Activated CD4-positive, alpha-beta T cell treated with anti-CD3 and anti-CD28 coated beads for 48 hours (primary cell): ENCODE measurements around the gene KSR1.
A peak's percentile ranks its signal among the peaks of the same experiment; 100 is the strongest.

Source experiments
- DNase-seq: peaks from one replicate; pipeline ENCODE4 v3.0.0-alpha.2; 2020

Gene KSR1

DNA sequence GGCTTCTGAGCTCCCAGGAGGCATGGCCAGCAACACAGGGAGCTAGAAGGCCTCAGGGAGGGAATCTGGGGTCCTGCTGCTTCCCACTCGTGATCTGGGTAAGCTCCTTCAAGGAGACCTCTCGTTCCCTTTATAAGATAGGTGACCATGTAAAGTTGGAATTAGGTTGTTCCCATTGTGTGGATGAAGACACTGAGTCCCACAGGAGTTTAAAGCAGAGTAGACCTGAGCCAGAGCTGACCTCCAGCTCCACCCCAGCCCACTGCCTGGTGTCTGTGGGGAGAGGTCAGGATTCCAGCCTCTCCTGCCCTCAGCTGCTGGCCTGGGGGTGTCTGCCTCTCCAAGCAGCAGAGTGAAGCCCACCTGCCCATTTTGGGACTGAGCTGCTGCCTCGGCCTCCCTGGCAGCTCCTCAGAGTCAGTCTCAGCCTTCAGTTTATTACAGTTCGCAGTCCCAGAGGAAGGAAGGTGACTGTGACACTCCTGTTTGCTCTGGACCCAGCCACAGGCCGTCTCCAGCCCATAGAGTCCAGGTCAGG, 141.6 kb downstream of the KSR1 start:
- no peak for DNase-seq

DNA sequence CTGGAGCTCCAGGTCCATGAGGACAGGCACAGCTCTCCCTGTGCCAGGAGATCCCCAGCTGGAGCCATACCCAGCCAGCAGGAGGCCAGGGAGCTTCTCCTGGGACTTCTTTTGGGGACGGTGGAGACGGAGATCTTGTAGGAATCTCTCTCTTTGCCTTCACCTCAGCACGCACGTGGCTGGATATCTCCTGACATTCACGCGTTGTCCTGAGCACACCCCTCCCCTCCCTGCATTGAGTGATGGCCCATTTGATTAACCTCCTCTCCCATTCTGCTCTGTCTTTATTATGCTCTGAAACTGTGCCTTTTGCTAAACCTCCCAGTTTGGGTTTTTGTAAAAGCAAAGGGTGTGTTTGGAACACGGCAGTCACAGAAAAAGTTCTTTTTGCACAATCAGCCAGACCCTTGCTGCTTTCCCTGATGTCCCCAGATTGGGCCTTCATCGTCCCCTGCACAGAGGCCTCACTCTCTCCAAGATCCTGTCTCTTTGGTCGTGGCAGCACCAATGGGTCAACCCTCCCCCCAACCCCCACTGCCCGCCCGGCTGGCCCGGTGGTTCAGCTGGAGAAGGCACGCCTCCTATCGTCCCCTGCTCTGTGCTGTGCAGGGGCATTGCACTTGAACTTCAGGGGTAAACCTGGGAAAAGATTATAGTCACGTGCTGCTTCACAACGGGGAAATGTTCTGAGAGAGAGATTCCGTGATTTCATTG, 142.2 kb downstream of the KSR1 start:
- DNase-seq, result no peak

DNA sequence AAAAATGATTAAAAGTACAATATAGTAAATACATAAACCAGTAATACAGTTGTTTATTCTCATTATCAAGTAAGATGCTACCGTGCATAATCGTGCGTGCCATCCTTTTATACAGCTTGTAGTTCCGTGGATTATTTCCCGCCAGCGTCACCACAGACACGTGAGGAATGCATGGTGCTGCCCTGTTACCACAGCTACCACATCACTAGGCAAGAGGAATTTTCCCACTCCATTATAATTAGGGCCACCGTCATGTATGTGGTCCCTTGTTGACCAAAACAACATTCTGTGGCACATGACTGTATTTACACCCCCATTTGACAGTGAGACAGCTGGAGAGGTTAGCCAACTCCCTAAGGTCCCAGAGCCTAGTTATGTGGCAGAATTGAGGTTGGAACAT, 144.2 kb downstream of the KSR1 start:
- no peak for DNase-seq

DNA sequence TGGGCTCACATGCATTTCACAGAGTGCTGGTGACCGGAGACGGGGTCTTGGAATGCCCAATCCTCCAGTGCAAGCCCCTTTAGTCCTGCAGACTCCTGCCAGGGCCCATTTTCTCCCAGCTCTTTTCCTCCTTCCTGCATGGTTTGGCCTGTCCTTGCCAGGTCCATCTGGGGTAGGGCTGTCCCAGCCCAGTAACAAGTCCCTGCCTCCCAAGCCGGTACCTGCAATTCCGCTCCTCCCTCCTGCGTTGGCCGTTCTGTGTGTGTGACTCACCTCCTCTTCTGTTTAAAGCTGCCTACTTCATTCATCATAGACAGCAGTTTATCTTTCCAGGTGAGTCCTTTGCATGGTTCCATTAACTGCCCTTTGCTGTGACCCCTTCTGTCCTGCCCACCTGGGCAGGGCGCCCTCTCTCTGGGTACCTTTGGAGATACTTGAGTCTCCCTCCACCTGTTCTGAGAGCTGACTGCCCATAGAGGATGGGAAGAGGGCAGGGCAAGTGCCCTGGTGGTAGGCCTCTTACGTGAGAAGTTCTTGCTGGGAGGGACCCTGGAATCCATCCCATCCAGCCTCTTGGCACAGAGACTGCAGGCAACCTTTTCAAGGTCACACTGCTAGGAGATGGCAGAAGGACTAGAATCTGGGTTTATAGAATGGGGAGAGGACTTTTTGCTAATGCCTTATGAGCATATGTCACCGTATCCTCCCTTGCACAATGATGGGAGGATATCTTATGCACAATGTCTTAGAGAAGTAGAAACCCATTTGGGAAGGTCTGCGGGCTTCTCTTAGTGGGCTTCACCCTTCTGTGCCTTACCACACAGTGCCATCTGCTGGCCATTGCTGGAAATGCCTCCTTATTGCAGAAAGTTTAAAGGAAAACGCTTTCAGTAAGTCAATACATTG, 145.1 kb downstream of the KSR1 start:
- peak; percentile 88 for DNase-seq

DNA sequence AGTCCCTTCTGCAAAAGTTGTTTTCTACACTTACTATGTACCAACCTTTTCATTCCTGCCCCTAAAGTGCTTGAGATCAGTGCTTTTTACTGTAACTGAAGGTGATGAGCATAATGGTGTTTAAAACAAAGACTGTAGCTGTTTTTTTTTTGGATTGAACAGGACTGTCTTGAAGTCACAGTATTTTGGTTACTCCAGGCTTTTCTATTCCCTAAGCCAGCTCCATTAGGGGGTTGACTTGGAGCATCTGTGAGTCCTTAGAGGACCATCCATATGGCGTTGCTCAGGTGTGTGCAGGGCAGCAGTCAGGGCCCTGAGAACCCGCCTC, 145.7 kb downstream of the KSR1 start:
- DNase-seq, result no peak

DNA sequence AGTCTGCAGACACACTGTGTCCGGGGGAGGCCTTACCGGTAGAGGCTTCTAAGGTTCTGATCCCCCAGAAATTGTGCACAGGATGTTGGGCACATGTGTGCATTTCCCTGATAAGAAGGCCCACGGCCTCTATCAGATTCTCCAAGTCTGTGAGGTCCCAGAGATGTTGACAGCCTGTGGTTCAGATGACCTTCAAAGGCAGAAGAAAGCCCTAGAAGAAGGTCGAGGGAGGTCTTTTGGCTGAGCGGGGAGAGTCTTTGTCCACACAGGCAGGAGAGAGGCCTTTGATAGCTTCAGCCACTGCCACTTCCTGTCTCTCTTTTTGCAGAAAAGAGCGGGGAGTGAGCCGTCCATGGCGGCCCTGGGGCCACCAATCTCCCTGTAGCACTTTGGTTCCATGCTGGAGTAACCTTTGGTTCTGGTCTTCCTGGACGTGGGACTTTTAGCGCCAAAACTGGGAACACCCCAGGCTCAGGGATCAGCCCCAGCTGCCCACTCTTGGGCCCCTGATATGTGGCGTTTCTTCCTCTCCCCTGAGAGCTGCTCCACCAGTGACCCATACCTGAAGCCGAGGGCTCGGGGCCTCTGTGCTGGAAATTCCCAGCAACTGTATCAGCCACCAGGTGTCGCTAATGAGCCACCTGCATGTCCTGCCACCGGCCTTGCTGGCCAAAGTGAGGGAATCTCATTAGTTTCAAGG, 146.6 kb downstream of the KSR1 start:
- peak; percentile 82 for DNase-seq

DNA sequence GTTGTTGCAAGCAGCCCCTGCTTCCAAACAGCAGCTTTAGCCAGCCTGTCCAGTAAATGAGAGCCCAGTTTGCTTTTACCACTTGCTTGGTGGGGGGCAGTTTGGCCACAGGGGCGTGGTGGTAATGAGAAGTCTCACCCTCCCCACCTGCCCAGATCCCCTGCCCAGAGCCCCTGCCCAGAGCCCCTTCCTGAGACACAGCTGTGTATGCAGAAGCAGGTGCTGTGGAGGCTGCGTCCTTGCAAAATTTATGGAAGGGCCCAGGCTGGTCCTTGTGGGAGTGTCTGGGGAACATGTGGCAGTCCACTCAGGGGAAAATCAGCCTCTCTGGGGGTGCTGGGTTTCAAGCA, 147.1 kb downstream of the KSR1 start:
- no peak for DNase-seq

DNA sequence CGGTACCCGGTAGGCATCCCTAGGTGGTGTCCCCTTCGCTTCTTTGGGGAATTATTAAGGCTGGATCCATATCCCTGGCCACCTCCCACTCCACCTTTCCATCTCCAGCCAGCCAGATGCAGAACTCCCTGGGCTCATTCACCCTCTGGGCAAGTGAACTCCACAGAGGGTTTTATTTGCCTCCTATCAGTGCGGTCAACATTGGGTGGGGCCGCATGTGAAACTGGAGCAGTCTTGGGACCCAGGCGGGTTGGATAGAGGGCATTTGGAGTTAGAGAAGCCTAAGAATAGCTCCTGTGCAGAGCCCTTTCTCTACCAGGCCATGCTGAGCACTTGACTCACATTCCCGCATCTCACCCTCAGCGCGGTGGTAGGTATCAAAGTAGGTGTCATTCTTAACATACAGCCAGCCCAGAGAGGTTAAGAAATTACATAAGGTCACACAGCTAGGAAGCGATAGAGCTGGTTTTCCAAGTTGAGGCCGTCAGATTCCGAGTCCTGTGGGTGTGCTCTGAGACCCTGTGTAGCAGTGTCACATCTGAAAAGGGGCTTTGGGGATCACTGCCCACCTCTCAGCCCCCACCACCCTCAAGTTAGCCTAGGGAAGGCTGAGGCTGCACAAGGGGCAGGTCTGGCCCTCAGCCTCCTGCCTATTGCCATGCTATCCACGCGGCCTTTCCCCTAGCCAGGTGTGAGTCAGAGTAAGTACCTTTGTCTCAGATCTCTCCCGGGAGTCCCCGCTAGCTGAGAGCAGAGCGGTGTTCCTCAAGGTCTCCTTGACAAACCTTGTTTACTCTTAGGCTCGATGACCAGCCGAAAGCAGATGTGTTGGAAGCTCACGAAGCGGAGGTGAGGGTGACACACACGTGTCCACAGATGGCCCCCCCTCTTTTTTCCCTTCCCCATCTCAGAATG, 147.9 kb downstream of the KSR1 start:
- no peak for DNase-seq

DNA sequence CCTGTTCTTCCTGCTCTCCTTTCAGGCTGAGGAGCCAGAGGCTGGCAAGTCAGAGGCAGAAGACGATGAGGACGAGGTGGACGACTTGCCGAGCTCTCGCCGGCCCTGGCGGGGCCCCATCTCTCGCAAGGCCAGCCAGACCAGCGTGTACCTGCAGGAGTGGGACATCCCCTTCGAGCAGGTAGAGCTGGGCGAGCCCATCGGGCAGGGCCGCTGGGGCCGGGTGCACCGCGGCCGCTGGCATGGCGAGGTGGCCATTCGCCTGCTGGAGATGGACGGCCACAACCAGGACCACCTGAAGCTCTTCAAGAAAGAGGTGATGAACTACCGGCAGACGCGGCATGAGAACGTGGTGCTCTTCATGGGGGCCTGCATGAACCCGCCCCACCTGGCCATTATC, 149.2 kb downstream of the KSR1 start:
- DNase-seq, result no peak

DNA sequence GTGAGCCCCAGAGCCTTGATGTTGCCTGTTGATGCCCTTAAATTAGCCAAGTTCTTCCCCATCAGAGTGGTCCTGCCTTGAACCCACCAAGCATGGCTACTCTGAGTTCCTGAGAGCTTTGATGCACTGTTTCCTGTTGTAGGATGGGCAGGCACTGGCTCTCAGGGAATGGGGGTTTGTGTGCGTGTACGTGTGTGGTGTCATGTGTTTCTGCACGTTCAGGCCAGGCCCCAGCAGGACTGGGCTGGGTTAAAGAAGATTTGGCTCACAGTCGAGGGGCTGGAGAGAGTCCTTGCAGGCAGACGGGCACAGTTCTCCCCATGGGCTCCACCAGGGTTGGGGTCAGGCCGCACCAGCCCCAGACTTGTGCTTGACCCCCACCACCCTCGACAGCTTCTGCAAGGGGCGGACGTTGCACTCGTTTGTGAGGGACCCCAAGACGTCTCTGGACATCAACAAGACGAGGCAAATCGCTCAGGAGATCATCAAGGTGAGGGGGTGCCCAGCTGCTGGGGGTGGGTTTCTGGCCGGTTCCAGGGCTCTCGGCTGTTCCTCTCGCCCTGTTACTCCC, 151.4 kb downstream of the KSR1 start:
- DNase-seq, result no peak

DNA sequence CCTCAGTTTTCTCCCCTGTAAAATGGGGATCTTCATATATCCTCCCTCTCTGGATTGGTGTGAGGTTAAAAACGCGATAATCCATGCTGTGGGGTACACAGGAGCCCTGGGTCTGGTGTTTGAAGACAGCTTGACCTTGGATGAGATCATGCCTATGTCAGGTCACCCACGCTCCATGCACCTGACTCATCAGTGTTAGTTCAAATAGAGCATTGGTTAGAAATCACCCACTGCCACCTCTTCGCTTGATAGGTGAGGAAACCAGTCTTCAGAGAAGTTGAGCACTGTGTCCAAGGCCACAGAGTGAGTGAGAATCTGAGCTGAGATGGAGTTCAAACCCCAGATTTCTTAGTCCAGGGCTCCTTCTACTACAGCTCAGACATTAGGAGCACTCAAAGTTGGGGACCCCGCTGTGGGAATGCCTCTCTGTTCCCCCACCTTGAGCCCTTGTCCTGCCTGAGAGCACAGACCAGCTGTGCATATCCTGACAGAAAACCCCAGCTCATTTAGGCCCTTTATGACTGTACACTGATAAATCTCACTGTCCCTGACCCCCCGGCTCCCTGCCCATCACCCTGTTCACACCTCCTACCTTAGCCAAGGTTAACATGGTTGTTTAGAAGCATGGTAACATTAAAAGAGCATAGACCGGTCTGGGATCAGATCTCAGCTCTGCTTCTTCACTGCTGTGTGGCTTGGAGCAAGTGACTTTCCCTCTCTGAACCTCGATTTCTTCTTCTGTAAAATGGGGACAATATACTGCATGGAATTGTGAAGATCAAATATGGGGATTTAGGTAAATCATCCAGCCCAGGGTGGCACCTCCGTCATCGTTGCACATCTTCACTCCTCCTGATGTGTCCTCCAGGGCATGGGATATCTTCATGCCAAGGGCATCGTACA, 152.3 kb downstream of the KSR1 start:
- peak; percentile 34 for DNase-seq

DNA sequence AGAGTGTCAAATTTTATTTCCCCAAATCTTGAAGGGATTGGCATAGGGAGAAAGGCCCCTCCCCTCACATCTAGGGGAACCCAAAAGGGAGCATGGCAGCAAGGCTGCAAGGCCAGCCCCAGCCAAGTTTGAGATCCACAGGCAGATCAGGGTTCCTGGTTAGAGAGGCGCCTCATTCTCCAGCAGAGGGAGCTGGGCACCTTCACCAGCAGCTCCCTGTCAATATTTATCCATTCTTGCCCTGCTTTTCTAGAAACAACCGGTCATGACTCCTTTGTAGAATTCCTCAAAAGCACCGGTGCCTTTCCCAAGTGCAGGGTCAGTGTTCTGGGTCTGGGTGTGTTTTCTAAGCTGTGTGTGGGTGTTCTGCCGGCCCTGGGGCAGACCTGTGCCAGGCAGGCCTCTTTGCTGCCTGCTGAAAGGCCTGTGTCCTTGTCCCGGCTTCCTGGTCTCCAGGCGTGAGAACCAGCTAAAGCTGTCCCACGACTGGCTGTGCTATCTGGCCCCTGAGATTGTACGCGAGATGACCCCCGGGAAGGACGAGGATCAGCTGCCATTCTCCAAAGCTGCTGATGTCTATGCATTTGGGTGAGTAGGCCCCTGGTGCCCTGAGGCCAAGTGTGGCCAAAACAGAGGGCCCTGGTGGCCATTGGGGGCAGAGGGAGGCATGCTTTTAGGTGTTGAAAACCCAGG, 153.5 kb downstream of the KSR1 start:
- DNase-seq, result peak; percentile 28

DNA sequence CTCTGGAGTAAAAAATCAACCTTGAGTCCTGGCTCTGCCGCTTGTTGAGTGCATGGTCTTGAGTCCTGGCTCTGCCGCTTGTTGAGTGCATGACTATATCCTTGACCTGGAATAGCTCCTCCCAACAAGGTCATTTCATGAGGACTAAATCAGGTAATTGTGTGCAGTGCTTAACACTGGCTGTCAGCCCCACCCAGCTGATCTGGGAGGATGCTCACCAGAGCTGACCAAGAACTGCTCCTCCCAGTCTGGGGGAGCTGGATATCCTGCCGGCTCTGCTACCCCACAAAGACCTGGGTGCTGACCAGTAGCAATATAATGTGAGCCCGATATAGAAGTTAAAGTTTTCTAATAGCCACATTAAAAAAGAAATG, 154.0 kb downstream of the KSR1 start:
- DNase-seq, result no peak

DNA sequence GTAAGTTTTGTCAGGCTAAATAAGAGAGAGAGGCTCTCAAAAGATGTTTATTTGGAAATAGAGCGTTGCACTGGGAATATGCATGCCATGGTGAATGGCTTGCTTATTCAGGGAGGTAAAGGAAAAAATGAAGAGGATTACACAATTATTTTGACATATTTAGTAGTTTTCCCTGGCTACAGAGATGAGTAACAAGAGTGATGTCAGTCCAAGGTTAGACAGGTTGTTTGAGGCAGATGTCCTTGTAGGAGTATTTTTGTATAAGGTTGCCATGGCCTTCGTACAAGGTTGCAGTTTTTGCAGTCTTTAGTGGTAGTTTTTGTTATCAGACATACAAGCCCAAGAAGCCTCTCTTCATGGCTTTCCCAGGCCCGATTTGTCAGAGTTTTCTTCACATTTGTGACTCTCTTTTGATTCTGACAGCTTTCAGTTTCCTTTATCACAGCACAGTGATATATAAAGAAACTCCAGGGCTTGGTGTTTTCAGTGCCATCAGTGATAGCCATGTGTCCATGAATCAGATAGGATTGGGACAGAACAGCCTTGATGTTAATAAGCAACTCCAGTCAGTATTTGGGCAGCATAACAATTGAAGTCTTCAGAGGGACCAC, 156.0 kb downstream of the KSR1 start:
- peak; percentile 26 for DNase-seq

DNA sequence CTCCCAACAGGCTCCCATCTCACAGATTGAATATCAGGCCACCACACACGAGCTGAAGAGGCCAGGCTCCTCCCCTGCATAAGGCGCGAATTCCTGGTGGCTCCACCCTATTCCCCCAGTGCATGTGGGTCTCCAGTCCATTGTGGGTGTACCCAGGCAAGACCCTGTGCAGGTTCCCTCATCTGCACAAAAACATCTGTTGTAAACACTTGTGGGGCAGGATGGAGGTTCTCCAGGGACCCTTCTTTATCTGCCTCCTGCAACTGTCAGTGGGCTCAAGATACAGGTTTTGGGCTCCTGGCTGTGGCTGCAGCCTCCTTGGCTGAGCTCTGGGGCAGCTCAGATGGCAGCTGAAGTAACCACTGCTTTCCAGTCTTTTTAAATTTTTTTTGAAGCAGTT, 157.2 kb downstream of the KSR1 start:
- no peak for DNase-seq

DNA sequence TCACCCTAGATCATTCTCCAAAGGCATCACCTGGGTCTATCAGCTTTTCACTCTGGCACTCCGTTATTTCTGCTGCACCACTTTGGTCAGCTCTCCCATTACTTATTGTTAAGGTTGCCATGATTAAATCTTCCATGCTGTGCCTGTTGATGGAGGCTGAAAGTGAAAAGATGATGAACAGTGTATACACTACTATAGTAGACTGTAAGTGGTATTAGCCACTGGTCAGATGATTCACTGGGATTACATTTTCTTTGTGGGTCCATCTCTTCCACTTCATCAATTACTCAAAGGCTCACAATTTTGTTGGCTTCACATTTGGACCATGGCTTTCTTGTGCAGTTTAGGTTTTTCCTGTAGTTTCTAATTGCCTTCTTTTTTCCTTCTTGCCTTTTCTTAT, 158.9 kb downstream of the KSR1 start:
- no peak for DNase-seq

DNA sequence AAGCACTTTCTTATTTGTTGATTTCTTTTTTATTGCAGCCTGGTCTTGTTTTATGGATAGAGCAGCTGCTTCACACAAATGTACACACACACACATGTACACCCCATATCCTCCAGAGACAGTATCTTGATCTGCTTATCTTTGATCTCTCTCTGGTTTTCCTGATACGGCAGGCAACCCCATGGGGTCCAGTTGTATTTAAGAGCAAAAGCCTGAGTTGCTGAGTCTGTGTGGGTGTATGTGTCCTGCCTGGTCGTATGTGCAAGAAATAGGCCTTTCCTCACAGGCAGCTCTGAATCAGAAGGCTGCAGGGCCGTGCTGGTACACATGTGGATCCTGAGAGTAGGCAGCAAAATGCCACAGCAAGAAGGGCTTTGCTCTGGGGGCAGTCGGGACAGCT, 160.2 kb downstream of the KSR1 start:
- DNase-seq, result peak; percentile 15

DNA sequence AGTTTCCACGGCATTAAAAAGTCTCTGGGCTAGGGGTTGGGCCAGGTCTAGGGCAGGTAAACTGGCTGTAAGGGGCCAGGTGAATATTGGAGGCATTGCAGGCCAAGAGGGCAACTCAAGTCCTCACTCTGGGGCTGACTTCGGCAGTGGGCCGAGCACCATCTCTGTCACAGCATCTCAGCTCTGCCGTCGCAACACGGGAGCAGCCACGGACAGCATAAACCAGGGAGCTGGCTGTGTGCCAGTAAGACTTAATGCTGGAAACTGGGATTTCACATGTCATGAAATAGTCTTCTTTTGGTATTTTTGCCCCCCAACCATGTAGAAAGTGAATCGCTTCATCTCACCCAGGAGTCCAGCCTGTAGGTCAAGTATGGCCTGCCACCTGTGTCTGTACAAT, 162.2 kb downstream of the KSR1 start:
- DNase-seq, result no peak

DNA sequence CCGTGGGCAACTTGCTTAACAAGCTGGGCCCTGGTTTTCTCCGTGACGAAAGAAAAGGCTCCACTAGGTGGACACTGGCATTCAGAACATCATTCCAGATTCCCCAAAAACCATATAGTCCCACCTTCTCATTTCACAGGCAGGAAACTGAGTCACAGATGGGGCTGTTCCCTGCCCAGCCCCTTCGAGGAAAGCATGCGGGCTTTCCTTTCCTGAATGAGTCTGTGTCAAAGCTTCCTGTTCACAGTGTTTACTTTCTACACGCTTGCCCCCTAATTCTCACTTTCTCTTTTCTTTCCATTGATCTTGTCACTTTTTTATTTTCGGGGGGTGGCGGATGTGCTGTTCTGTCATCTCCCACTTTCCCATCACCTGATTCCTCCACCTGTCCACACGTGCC, 164.5 kb downstream of the KSR1 start:
- no peak for DNase-seq

DNA sequence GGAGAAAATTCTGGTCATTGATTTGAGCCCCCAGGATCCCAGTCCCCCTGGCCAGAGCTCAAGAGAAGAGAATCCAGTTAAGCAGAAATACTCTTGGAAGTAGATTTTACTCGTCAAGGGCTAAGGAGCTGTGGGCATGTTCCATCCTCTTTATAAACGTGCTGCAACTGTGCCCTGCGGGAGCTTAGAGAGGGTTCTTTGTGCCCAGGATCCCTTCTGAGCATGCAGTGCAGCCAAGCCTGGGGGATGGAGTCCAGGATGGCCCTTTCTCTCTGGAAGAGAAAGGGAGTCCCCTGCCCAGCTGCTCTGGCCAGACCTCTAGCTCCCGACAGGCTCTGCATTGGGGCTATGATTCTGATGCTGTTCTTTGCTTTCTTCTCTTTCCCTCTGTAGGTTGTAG, 165.3 kb downstream of the KSR1 start:
- no peak for DNase-seq
